SH-SY5Y (cell line): ENCODE measurements around the gene ERICH6.

Source experiments
- GATA2 ChIP-seq: IDR thresholded peaks from 2 replicates; pipeline ENCODE4 v1.6.1; 2011; ENCODE audit warnings: mild to moderate bottlenecking, low read depth, low read length
- GATA3 ChIP-seq: IDR thresholded peaks from 2 replicates; pipeline ENCODE4 v1.6.1; 2011; ENCODE audit warnings: low read depth, mild to moderate bottlenecking, low read length, moderate library complexity

ERICH6 gene

DNA sequence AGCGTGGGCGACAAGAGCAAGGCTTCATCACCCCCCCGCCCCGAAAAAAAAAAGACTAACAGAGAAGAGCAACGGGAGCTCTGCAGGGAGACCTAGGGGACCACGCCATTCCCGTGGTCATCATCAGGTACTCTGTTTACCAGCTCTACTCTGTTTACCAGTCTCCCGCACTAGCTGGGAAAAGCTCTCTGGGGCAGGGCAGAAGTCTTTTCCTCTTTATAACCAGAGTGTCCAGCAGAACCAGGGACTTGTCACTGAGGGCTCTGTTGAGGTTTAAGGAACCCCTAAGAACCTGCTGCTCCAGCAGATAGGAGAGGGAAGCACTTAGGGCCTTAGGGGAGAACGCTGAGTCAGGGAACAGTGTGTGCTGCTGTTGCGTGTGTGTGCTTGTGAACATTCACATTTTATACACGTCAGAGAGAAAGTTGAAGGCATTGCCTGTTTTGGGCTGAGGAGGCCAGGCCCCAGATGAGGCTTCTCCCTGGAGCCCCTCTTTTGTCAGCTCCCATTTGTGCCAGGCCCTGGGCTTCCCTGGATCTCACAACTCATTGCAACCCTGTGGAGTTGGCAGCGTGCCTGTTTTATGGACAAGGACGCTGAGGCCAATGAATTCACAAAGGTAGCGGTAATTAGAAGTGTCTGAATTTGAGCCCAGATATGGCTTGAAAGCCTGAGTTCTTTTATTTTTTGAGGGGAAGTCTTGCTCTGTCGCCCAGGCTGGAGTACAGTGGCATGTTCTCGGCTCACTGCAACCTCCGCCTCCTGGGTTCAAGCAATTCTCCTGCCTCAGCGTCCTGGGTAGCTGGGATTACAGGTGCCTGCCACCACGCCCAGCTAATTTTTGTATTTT lies 24.2 kb upstream of the ERICH6 start:
- TF ChIP-seq GATA2 (no peak), GATA3 (no peak)

- TF ChIP-seq GATA2 (no peak), GATA3 (no peak)
Observed at GRCh38 chr3:150725548-150725947, 21.8 kb upstream of the ERICH6 start.

GRCh38 chr3:150723946-150724345 lies 20.2 kb upstream of the ERICH6 start:
- no peak for TF ChIP-seq GATA2
- TF ChIP-seq GATA3 = no peak

DNA sequence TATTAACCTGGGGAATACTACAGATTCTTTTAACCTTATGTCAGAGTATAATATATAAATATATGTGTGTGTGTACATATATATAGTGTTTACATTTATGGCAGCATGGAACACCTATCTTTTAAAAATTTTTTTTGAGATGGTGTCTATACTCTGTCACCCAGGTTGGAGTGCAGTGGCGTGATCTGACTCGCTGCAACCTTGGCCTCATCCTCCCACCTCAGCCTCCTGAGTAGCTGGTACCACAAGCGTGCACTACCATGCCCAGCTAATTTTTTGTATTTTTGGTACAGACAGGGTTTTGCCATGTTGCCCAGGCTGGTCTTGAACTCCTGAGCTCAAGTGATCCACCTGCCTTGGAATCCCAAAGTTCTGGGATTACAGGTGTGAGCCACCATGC lies 18.5 kb upstream of the ERICH6 start:
- TF ChIP-seq GATA2 = no peak
- TF ChIP-seq GATA3 = no peak

- no peak for TF ChIP-seq GATA2
- no peak for TF ChIP-seq GATA3
Observed at GRCh38 chr3:150721285-150722130, 17.8 kb upstream of the ERICH6 start.

DNA sequence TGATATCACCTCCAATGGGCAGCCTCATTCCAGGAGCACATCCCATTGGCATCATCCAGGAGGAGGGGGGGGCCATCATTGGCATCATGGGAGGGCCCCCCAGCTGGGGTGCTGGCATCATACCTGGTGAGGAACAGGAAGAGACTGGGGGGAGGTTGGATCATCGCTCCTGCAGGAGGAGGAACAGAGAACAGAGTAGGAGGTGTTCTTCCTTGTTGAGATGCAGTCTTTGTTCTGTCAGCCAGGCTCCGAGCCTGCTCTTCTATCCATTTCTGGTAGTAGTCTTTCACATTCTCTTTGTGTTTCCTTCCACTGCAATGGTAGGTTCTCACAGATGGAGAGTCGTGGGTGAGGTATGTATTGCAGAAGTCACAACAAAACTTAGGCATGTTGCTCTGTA lies 16.7 kb upstream of the ERICH6 start:
- TF ChIP-seq GATA3 = no peak
- TF ChIP-seq GATA2 = no peak

GRCh38 chr3:150710097-150710496 lies 6.4 kb upstream of the ERICH6 start:
- TF ChIP-seq GATA3 (no peak), GATA2 (no peak)

DNA sequence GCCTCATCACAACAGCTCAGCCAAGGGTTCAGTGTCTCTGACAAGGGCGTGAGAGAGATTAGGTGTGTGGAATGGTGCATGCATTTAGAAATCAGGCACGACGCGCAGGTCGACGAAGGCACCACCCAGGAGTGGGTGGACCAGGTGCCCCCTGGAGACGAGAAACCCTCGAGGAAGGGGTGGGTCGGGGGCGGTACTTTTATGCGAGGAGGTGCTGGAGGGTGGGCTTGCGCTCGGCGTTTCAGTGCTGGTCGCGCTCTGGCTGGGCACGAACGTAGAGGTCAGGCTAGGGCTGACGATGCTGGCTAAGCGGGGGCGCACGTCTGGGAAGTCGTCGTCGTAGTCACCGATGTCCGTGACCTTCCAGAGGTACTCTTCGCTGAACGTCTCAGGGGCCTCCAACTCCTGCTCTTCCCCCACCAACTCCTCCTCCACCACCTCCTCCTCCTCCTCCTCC lies 393 bp downstream of the ERICH6 start:
- no peak for TF ChIP-seq GATA2
- no peak for TF ChIP-seq GATA3

DNA sequence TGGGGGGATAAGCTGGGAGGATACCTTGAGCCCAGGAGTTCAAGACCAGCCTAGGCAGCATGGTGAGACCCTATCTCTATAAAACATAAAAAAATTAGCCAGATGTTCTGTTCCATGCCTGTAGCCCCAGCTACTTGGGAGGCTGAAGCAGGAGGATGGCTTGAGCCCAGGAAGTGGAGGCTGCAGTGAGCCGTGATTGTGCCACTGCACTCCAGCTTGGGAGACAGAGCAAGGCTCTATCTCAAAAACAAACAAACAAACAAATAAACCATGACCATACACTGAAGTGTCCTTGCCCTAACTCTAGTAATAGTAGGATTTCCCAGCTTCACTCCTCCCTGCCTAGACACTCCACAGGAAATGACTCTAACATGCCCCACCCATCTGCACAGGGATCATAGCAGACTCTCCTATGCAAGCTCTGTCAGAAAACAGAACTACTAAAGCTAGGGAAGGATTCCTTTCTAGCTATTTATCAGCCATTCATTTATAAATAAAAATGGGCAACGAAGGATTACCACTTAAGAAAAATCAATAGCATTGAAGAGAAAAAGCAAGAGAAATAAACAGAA lies 4.6 kb downstream of the ERICH6 start:
- no peak for TF ChIP-seq GATA2

DNA sequence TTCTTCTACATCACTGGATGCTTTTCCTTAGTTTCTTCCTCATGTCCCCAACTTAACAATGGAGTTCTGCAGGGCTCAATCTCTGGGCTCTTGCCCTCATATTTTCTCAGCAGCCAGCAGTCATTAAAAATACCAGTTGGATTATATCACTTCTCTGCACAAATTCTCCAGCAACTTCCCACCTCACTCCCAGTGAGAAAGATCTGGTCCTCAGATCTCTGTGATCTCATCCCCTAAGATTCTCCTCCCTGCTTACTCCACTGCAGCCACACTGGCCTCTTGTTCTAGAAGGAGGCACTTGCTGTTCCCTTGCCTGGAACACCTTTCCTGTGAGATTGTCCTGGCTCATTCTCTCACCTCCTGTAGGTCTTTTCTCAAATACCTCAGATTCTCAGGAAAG lies 6.1 kb downstream of the ERICH6 start:
- no peak for TF ChIP-seq GATA3
- TF ChIP-seq GATA2 = no peak

DNA sequence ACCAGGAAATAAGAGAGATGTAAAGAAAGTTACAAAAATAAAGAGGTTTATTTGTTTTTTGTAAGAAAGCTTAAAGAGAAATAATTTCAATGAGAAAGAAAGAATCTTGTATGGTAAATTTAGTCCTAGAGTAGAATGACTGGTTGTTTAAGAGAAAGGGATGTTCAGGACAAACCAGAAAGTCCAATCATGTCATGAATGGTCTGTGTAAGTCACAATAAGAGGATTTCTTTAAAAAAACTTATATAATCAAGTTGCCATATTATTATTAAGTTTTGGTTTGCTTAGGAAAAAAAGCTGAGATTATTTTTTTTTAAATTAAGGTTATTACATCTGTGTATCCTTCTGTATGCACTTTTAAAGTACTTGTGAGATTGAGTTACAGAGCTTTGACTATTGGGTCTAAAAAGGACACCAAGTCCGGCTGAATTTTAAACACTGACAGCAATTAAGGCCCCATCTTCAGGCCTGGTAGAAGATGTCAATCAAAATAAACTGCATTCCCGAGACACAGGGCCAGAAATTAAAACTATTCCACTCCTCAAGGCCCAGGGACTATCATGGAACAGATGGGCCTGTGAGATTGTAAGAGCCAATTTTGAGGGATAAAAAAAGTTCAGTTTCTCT lies 12.2 kb downstream of the ERICH6 start:
- TF ChIP-seq GATA3 (no peak), GATA2 (no peak)

DNA sequence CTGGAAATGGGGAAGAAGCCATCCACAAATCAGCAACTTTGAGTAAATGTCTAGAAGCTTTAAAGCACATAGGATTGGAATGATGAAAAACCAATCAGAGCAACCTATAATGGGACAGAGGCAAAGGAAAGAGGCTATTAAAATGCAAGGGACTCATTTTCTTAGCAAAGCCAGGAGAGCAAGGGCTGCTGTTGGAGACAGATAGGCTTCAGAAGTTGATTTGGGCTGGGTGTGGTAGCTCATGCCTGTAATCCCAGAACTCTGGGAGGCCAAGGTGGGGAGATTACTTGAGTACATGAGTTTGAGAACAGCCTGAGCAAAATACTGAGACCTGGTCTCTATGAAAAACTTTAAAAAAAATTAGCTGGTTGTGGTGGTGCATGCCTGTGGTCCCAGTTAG lies 16.1 kb downstream of the ERICH6 start:
- no peak for TF ChIP-seq GATA2
- no peak for TF ChIP-seq GATA3

DNA sequence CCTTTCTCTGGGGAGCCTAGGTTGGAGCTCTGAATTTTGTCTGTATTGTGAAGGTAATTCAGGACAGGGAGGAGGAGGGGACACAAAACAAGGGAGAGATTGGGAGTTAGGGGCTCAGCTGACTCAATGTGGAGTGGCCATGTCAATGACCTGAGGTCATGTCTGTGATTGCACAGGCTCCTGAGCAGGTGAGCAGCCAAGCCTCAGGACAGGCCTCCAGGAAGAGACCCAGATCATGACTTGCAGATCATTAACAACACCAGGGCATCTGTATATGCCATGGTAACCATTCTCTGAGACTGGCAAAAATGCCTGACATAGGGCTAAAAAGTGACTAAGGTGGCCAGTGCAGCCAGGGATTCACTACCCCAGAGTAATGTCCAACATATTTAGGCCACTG lies 20.9 kb downstream of the ERICH6 start:
- no peak for TF ChIP-seq GATA2
- TF ChIP-seq GATA3 = no peak

DNA sequence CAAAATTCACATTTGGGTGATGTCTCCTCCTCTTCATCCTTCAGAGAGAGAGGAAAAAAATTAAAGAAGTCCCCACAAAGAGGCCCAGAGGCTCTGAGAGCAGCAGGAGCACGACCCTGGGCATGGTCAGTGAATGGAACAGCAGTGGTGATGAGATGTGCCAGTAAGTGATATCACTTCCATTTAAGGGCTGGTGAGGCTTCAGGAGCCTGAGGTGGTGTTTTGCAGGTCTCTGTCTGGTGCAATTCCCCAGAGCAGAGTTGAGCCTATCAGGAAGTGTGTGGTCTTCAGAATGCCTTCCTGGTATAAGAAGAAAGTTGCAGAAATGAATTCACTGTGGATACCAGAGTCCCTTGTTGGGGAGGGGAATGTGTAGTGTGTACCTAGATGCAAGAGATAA lies 21.4 kb downstream of the ERICH6 start:
- no peak for TF ChIP-seq GATA3
- TF ChIP-seq GATA2 = no peak
